IMR-90 (cell line): Measurements from ENCODE around the gene ZFAND4. TPM values are rescaled to one million over a fixed set of nuclear protein-coding genes. Genes with fewer than 3 reads are reported as not detected.

Experiments used
- ATAC-seq: fragments of 200-7000 bp; cut with Tn5 transposase; 2 replicates; pipeline ENCODE4 v1.9.1; 2020; ENCODE audit warnings: low read depth, mild to moderate bottlenecking, moderate library complexity
- BruUV-seq: library from RNA; stranded (reverse); fragments of 400-500 nt; replicated peaks from 2 replicates; lab custom pipeline; 2021; lab: Mats Ljungman, UMichigan
- CTCF ChIA-PET: fragments of 300-600 bp; formaldehyde crosslinking; extraction: SDS; loops from one replicate; lab custom pipeline; 2021; ENCODE audit warnings: antibody characterized with exemption; lab: Yijun Ruan, JAX
- POLR2A ChIA-PET: fragments of 300-600 bp; sonication (Branson Sonifier 250); formaldehyde crosslinking; loops from one replicate; lab custom pipeline; 2022; ENCODE audit warnings: antibody characterized with exemption; ENCODE audit not compliant: unreplicated experiment; lab: Charles Lee
- DNase-seq: peaks from one replicate; pipeline ENCODE4 v3.0.0; 2013
- H2AFZ ChIP-seq: replicated peaks from 2 replicates; pipeline ENCODE3; 2013; ENCODE audit warnings: low read length, mild to moderate bottlenecking; ENCODE audit not compliant: poor library complexity
- H2AK5ac ChIP-seq: 2 replicates; pipeline ENCODE4 v1.6.1; 2013; ENCODE audit warnings: low read depth, low read length, inconsistent platforms
- H2AK9ac ChIP-seq: replicated peaks from 2 replicates; pipeline ENCODE3; 2013; ENCODE audit warnings: mild to moderate bottlenecking, low read depth, low read length, moderate library complexity; ENCODE audit not compliant: poor library complexity
- H2BK120ac ChIP-seq: 2 replicates; pipeline ENCODE4 v1.6.1; 2013; ENCODE audit warnings: low read depth, low read length, inconsistent platforms
- H2BK15ac ChIP-seq: 3 replicates; pipeline ENCODE4 v1.6.1; 2013; ENCODE audit warnings: low read depth, low read length, inconsistent platforms
- H2BK20ac ChIP-seq: 2 replicates; pipeline ENCODE4 v1.6.1; 2013; ENCODE audit warnings: low read depth, mild to moderate bottlenecking, inconsistent platforms, low read length, moderate library complexity
- H2BK5ac ChIP-seq: 2 replicates; pipeline ENCODE4 v1.6.1; 2013; ENCODE audit warnings: mild to moderate bottlenecking, low read depth, low read length, inconsistent platforms; ENCODE audit not compliant: poor library complexity, severe bottlenecking
- H3K14ac ChIP-seq: replicated peaks from 2 replicates; pipeline ENCODE4 v1.6.1; 2013; ENCODE audit warnings: low read depth, low read length, inconsistent platforms
- H3K18ac ChIP-seq: 2 replicates; pipeline ENCODE4 v1.6.1; 2013; ENCODE audit warnings: low read depth, low read length, control low read depth
- H3K23ac ChIP-seq: 2 replicates; pipeline ENCODE4 v1.6.1; 2013; ENCODE audit warnings: low read depth, low read length, inconsistent platforms
- H3K27ac ChIP-seq: 2 replicates; pipeline ENCODE4 v1.5.1; 2013; ENCODE audit warnings: mild to moderate bottlenecking, control low read depth, low read length; ENCODE audit not compliant: insufficient read depth
- H3K27me3 ChIP-seq: 2 replicates; pipeline ENCODE4 v1.6.1; 2013; ENCODE audit warnings: low read length; ENCODE audit not compliant: control insufficient read depth, insufficient read depth
- H3K36me3 ChIP-seq: 2 replicates; pipeline ENCODE4 v1.6.1; 2013; ENCODE audit warnings: low read length, mixed read lengths; ENCODE audit not compliant: control insufficient read depth, insufficient read depth
- H3K4ac ChIP-seq: 2 replicates; pipeline ENCODE4 v1.6.1; 2013; ENCODE audit warnings: low read depth, low read length, inconsistent platforms
- H3K4me1 ChIP-seq: 2 replicates; pipeline ENCODE4 v1.6.1; 2013; ENCODE audit warnings: low read length, mixed read lengths; ENCODE audit not compliant: control insufficient read depth, insufficient read depth
- H3K4me2 ChIP-seq: 2 replicates; pipeline ENCODE4 v1.6.1; 2013; ENCODE audit warnings: low read depth, mild to moderate bottlenecking, control low read depth, low read length, moderate library complexity
- H3K4me3 ChIP-seq: 2 replicates; pipeline ENCODE4 v1.5.1; 2013; ENCODE audit warnings: low read depth, mild to moderate bottlenecking, control low read depth, low read length, moderate library complexity; ENCODE audit not compliant: insufficient read depth
- H3K56ac ChIP-seq: 2 replicates; pipeline ENCODE4 v1.6.1; 2013; ENCODE audit warnings: low read length, inconsistent platforms; ENCODE audit not compliant: insufficient read depth; ENCODE audit errors: extremely low read depth
- H3K79me1 ChIP-seq, 2 experiments: 2 replicates each; pipeline ENCODE4 v1.6.1; 2013; ENCODE audit warnings: low read length in 2 of 2, inconsistent platforms in 1 of 2, low read depth in 1 of 2
- H3K9ac ChIP-seq: 2 replicates; pipeline ENCODE4 v1.6.1; 2013; ENCODE audit warnings: low read depth, low read length, control low read depth
- H3K9me1 ChIP-seq: 2 replicates; pipeline ENCODE4 v1.6.1; 2013; ENCODE audit warnings: low read length, inconsistent platforms; ENCODE audit not compliant: insufficient read depth
- H3K9me3 ChIP-seq: 2 replicates; pipeline ENCODE4 v1.6.1; 2013; ENCODE audit warnings: low read length; ENCODE audit not compliant: control insufficient read depth, insufficient read depth
- H4K20me1 ChIP-seq: 2 replicates; pipeline ENCODE4 v1.6.1; 2013; ENCODE audit warnings: low read length, inconsistent platforms; ENCODE audit not compliant: insufficient read depth
- H4K5ac ChIP-seq: 2 replicates; pipeline ENCODE4 v1.6.1; 2013; ENCODE audit warnings: mild to moderate bottlenecking, low read depth, low read length, control low read depth
- H4K8ac ChIP-seq, 2 experiments: 2 replicates each; pipeline ENCODE4 v1.6.1; 2013; ENCODE audit warnings: low read depth in 2 of 2, low read length in 2 of 2, control low read depth in 1 of 2, inconsistent platforms in 1 of 2
- H4K91ac ChIP-seq: 2 replicates; pipeline ENCODE4 v1.6.1; 2013; ENCODE audit warnings: low read depth, low read length, inconsistent platforms; ENCODE audit not compliant: insufficient read depth
- BHLHE40 ChIP-seq: fragments of 150-350 bp; IDR thresholded peaks from 2 replicates; pipeline ENCODE4 v1.6.1; 2016; ENCODE audit warnings: mild to moderate bottlenecking, low read depth, low read length
- CHD1 ChIP-seq: IDR thresholded peaks from 2 replicates; pipeline ENCODE4 v1.6.1; 2012; ENCODE audit warnings: low read depth, low read length, improper control_type of control experiment
- ELK1 ChIP-seq: fragments of 150-350 bp; IDR thresholded peaks from 2 replicates; pipeline ENCODE4 v1.6.1; 2016; ENCODE audit warnings: low read depth, mild to moderate bottlenecking, low read length, moderate library complexity, borderline replicate concordance
- FOS ChIP-seq: fragments of 150-350 bp; IDR thresholded peaks from 2 replicates; pipeline ENCODE4 v1.6.1; 2016; ENCODE audit warnings: low read depth, low read length
- RAD21 ChIP-seq: IDR thresholded peaks from 2 replicates; pipeline ENCODE4 v1.6.1; 2012; ENCODE audit warnings: low read length, improper control_type of control experiment
- SMC3 ChIP-seq: fragments of 150-350 bp; IDR thresholded peaks from 2 replicates; pipeline ENCODE4 v1.6.1; 2016; ENCODE audit warnings: low read depth, mild to moderate bottlenecking, antibody characterized with exemption, low read length, moderate library complexity
- WGBS, 2 experiments: methylation state at CpG; one replicate each; pipeline versions ENCODE4 v1.1.5 to v1.1.7; 2013; ENCODE audit warnings: missing lambda C conversion rate in 2 of 2; ENCODE audit not compliant: insufficient read length in 1 of 2; ENCODE audit errors: extremely low coverage in 2 of 2; 5-methylcytosine and 5-hydroxymethylcytosine counted together
- dilution Hi-C: fragments of 300-500 bp; cut with HindIII; formaldehyde crosslinking; loops from one replicate; pipeline ENCODE4 v1.14.3; 2018; ENCODE audit warnings: low sequenced_read_pairs; ENCODE audit not compliant: unreplicated experiment
- in situ Hi-C: fragments of 300-500 bp; cut with MboI; formaldehyde crosslinking; loops from 3 replicates; pipeline ENCODE4 v1.14.3; 2019; ENCODE audit warnings: low sequenced_read_pairs, inconsistent platforms, mixed read lengths
- intact Hi-C: fragments of 100-400 bp; cut with micrococcal nuclease; formaldehyde crosslinking; loops from 2 replicates; pipeline ENCODE4 v1.10.0; 2022
- polyA plus RNA-seq, 3 experiments: library from polyadenylated mRNA; depleted of rRNA; stranded (reverse); fragments of >200 nt; gene quantifications; 2 replicates each; pipeline ENCODE4 v1.2.3, GENCODE V29; 2012; ENCODE audit warnings: low replicate concordance in 1 of 3
- total RNA-seq: library from RNA; depleted of rRNA; stranded (reverse); fragments of >200 nt; gene quantifications from 2 replicates; pipeline ENCODE4 v1.2.3, GENCODE V29; 2012

The ZFAND4 gene
- total and polyA plus RNA-seq, 2 of the 4 experiments (the other 2 are of a cell fraction) = 2.0 to 3.4 TPM

- TF ChIP-seq FOS = peak; percentile 72
- TF ChIP-seq RAD21 = no peak
- peak; percentile 91 for TF ChIP-seq BHLHE40
These were observed 78.1 kb downstream of the ZFAND4 start (continued) for GRCh38 chr10:45594276-45595157.

GRCh38 chr10:45593938-45594275 is 78.7 kb downstream of the ZFAND4 start:
- H4K5ac ChIP-seq = no peak overlapping the region; the same call in 1 of the 2 replicates
- ATAC-seq (no peak), DNase-seq (no peak)
- no peak overlapping the region for H2BK5ac ChIP-seq
- no peak overlapping the region; the same call in 1 of the 2 replicates for H3K27ac ChIP-seq
- H3K4ac ChIP-seq = peak overlapping the region; percentile 19; the same call in 1 of the 2 replicates
- BruUV-seq = no TSS peak
- H2AK5ac ChIP-seq = no peak overlapping the region
- H2BK20ac ChIP-seq = no peak overlapping the region
- no peak for TF ChIP-seq BHLHE40
- TF ChIP-seq CHD1 = no peak
- no peak for TF ChIP-seq ELK1
- no peak for TF ChIP-seq SMC3
- H4K8ac ChIP-seq = peak overlapping the region in 1 of 2 experiments; percentile 71; a peak in 3 of 4 replicates
- H4K20me1 ChIP-seq = no peaks in the 10 kb centered on the region
- H2BK15ac ChIP-seq = no peak overlapping the region
- peaks cover 8 to 15% of the 10 kb centered on the region in 2 experiments for H3K79me1 ChIP-seq
- no peak overlapping the region for H2BK120ac ChIP-seq
- H3K27me3 ChIP-seq = 0 out of 2 replicates have a peak, but pooled peaks cover 3% of the 10 kb centered on the region
- ChIA-PET CTCF (no interaction called here), POLR2A (no interaction called here)
- dilution Hi-C loops = no loop called here
- H3K56ac ChIP-seq = no peak overlapping the region
- H3K4me1 ChIP-seq = peaks cover 2% of the 10 kb centered on the region; the same call in 1 of the 2 replicates
- H2AK9ac ChIP-seq = peak overlapping the region; percentile 83
- in situ Hi-C loops = no loop called here
- peak overlapping the region; percentile 71 for H3K14ac ChIP-seq
- H4K91ac ChIP-seq = no peak overlapping the region
- H3K4me2 ChIP-seq = peak overlapping the region; percentile 95
- intact Hi-C loops = loop anchor here (1.0 to 2.0 kb wide), 2 partner anchors 124 to 129 kb away; no protein-coding TSS in a partner anchor
- peak overlapping the region; percentile 65 for H3K4me3 ChIP-seq
- no peaks in the 10 kb centered on the region for H3K9me3 ChIP-seq
- no peaks in the 10 kb centered on the region for H3K9me1 ChIP-seq
- H3K18ac ChIP-seq = no peak overlapping the region
- H3K23ac ChIP-seq = peak overlapping the region; percentile 52; the same call in 1 of the 2 replicates
- H3K36me3 ChIP-seq = no peaks in the 10 kb centered on the region
- H3K9ac ChIP-seq = peak overlapping the region; percentile 39
- 6% methylated on average over 2 of the region's 6 CpGs; no CpG with 5 or more reads in 1 of the 2 experiments for WGBS, 2 experiments
- peak overlapping the region; percentile 98 for H2AFZ ChIP-seq
